ENCODE measurements around the gene NPDC1.
"Not testable (repeated sequence)": the region's sequence is repeated elsewhere in the genome, so short reads cannot be mapped to it uniquely, and the experiment has no call there.

NPDC1 gene

DNA sequence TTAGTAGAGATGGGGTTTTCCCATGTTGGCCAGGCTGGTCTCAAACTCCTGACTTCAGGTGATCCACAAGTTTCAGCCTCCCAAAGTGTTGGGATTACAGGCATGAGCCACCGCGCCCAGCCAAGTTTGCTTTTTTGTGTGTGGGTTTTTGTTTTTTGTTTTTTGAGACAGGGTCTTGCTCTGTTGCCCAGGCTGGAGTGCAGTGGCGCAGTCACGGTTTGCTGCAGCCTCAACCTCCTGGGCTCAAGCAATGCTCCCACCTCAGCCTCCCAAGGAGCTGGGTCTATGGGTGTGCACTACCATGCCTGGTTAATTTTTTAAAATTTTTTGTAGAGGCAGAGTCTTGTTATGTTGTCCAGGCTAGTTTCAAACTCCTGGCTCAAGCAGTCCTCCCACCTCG lies 12.5 kb downstream of the NPDC1 start:
- not testable (repeated sequence) for ATAC-seq

DNA sequence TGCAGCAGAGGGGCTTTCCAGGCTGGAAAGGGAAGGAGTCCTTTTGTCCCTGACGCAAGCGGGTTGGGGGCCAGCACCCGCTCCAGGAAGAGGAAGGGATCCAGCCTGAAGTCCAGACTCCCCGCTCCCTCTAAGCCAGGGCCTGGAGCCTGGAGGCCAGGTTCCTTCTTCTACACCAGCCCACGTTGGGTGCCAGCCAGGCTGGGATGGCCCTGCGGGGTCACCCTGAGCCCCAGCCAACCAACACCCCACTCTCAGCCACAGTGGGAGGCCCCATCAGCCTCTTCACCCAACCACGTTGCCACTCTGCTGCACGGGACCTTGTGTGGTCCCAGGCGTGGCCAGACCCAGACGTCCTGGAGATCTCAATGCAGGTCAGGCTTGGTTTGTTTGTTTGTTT lies 13.1 kb downstream of the NPDC1 start:
- no peak for TF ChIP-seq ZNF70 (CRISPR knock-in tag; IDR thresholded peaks at IDR 0.05)
- TF ChIP-seq PPARA (CRISPR knock-in tag; IDR thresholded peaks at IDR 0.05; ENCODE audit: borderline replicate concordance) = no peak
- no peak for TF ChIP-seq ZNF8 (CRISPR knock-in tag; IDR thresholded peaks at IDR 0.05)
- TF ChIP-seq, protein P1, sequence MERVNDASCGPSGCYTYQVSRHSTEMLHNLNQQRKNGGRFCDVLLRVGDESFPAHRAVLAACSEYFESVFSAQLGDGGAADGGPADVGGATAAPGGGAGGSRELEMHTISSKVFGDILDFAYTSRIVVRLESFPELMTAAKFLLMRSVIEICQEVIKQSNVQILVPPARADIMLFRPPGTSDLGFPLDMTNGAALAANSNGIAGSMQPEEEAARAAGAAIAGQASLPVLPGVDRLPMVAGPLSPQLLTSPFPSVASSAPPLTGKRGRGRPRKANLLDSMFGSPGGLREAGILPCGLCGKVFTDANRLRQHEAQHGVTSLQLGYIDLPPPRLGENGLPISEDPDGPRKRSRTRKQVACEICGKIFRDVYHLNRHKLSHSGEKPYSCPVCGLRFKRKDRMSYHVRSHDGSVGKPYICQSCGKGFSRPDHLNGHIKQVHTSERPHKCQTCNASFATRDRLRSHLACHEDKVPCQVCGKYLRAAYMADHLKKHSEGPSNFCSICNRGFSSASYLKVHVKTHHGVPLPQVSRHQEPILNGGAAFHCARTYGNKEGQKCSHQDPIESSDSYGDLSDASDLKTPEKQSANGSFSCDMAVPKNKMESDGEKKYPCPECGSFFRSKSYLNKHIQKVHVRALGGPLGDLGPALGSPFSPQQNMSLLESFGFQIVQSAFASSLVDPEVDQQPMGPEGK (CRISPR knock-in tag; IDR thresholded peaks at IDR 0.05; ENCODE audit: borderline replicate concordance) = no peak
- no peak for TF ChIP-seq TCF4 (CRISPR knock-in tag; IDR thresholded peaks at IDR 0.05; ENCODE audit: borderline replicate concordance)
- TF ChIP-seq, protein P2, sequence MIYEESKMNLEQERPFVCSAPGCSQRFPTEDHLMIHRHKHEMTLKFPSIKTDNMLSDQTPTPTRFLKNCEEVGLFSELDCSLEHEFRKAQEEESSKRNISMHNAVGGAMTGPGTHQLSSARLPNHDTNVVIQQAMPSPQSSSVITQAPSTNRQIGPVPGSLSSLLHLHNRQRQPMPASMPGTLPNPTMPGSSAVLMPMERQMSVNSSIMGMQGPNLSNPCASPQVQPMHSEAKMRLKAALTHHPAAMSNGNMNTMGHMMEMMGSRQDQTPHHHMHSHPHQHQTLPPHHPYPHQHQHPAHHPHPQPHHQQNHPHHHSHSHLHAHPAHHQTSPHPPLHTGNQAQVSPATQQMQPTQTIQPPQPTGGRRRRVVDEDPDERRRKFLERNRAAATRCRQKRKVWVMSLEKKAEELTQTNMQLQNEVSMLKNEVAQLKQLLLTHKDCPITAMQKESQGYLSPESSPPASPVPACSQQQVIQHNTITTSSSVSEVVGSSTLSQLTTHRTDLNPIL (CRISPR knock-in tag; IDR thresholded peaks at IDR 0.05; ENCODE audit: low read depth) = no peak
- TF ChIP-seq RARB (CRISPR knock-in tag; IDR thresholded peaks at IDR 0.05) = no peak
- TF ChIP-seq CSDC2 (CRISPR knock-in tag; IDR thresholded peaks at IDR 0.05) = no peak
- TF ChIP-seq ISL1 (CRISPR knock-in tag; IDR thresholded peaks at IDR 0.05) = no peak
- TF ChIP-seq, protein P3, sequence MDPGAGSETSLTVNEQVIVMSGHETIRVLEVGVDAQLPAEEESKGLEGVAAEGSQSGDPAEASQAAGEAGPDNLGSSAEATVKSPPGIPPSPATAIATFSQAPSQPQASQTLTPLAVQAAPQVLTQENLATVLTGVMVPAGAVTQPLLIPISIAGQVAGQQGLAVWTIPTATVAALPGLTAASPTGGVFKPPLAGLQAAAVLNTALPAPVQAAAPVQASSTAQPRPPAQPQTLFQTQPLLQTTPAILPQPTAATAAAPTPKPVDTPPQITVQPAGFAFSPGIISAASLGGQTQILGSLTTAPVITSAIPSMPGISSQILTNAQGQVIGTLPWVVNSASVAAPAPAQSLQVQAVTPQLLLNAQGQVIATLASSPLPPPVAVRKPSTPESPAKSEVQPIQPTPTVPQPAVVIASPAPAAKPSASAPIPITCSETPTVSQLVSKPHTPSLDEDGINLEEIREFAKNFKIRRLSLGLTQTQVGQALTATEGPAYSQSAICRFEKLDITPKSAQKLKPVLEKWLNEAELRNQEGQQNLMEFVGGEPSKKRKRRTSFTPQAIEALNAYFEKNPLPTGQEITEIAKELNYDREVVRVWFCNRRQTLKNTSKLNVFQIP (CRISPR knock-in tag; IDR thresholded peaks at IDR 0.05; ENCODE audit: borderline replicate concordance, low read depth) = no peak
- no peak for TF ChIP-seq ZFP3 (CRISPR knock-in tag; IDR thresholded peaks at IDR 0.05)
- no peak for ATAC-seq

DNA sequence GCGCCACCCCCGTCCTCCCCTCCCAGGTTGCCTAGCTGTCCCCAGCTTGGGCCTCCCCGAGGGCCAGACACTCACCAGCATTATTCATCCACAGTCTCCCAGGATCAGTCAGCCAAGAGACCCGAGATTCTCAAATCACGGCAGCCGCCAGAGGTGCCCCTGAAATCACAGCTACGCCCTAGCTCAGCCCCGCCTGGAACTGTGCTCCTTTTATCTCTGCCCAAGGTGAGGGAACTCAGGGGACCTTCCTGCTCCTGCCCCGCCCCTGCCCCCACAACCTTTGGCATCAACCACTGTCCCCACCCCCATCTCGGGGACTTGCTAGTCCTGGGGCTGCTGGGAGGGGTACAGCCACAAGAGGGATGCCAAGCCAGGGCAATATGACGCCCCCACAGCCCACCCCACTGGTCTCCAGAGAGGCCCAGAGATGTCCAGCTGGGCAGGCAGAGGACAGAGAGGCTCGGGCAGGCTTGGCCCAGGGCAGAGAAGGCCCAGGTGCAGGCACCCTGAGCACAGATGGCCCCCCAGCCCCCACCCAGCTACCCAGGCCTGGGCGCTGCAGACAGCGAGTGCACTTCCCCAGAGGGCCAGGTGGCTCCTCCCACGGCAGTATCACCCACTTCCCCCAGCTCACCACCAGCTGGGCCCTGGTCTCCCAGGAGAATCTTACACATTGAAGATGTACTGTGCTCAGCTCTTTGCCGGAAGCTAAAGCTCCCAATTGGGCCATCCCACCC lies 13.9 kb downstream of the NPDC1 start, which contains the start of gene FUT7:
TSS of gene FUT7 (minus strand) at position 185 of the 737 bp plus-strand sequence. CDS start at position 88, 97 bp downstream.
- ATAC-seq = no peak
- TF ChIP-seq TCF4 (CRISPR knock-in tag; IDR thresholded peaks at IDR 0.05; ENCODE audit: borderline replicate concordance) (no peak), ZC3H10 (CRISPR knock-in tag; IDR thresholded peaks at IDR 0.05) (no peak), TOX (CRISPR knock-in tag; IDR thresholded peaks at IDR 0.05; ENCODE audit: borderline replicate concordance) (no peak), PPARA (CRISPR knock-in tag; IDR thresholded peaks at IDR 0.05; ENCODE audit: borderline replicate concordance) (no peak), ARNTL (CRISPR knock-in tag; IDR thresholded peaks at IDR 0.05; ENCODE audit: borderline replicate concordance, low read depth) (no peak), ZFP30 (CRISPR knock-in tag; IDR thresholded peaks at IDR 0.05) (no peak), RARB (CRISPR knock-in tag; IDR thresholded peaks at IDR 0.05) (no peak), ZNF70 (CRISPR knock-in tag; IDR thresholded peaks at IDR 0.05) (no peak), ESRRG (CRISPR knock-in tag; IDR thresholded peaks at IDR 0.05) (no peak)
- TF ChIP-seq, protein P2 (CRISPR knock-in tag; IDR thresholded peaks at IDR 0.05; ENCODE audit: low read depth) = no peak
- TF ChIP-seq, protein P4, sequence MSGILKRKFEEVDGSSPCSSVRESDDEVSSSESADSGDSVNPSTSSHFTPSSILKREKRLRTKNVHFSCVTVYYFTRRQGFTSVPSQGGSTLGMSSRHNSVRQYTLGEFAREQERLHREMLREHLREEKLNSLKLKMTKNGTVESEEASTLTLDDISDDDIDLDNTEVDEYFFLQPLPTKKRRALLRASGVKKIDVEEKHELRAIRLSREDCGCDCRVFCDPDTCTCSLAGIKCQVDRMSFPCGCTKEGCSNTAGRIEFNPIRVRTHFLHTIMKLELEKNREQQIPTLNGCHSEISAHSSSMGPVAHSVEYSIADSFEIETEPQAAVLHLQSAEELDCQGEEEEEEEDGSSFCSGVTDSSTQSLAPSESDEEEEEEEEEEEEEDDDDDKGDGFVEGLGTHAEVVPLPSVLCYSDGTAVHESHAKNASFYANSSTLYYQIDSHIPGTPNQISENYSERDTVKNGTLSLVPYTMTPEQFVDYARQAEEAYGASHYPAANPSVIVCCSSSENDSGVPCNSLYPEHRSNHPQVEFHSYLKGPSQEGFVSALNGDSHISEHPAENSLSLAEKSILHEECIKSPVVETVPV (CRISPR knock-in tag; IDR thresholded peaks at IDR 0.05) = no peak
- TF ChIP-seq, protein P1 (CRISPR knock-in tag; IDR thresholded peaks at IDR 0.05; ENCODE audit: borderline replicate concordance) = no peak
- TF ChIP-seq, protein P3 (CRISPR knock-in tag; IDR thresholded peaks at IDR 0.05; ENCODE audit: borderline replicate concordance, low read depth) = no peak

All from SK-N-SH treated with all-trans-retinoic acid at 6 μM for 48 hours (cell line).